OCI-LY7 (cell line): Measurements from ENCODE around the gene MAP4K5.

Source experiments
- EZH2phosphoT487 ChIP-seq: fragments of 200-600 bp; sonication (generic); IDR thresholded peaks from 2 replicates; pipeline ENCODE4 v1.6.1; 2018; ENCODE audit warnings: low read depth, borderline replicate concordance, mild to moderate bottlenecking, mixed run types, antibody characterized with exemption, low read length, moderate library complexity, mixed read lengths
- TF ChIP-seq, protein P1 (sequence below): fragments of 200-600 bp; sonication (generic); conservative IDR thresholded peaks from 2 replicates; pipeline ENCODE4 v1.5.1; 2014; ENCODE audit warnings: mild to moderate bottlenecking, antibody characterized with exemption, low read length, moderate library complexity, mixed read lengths

DNA sequence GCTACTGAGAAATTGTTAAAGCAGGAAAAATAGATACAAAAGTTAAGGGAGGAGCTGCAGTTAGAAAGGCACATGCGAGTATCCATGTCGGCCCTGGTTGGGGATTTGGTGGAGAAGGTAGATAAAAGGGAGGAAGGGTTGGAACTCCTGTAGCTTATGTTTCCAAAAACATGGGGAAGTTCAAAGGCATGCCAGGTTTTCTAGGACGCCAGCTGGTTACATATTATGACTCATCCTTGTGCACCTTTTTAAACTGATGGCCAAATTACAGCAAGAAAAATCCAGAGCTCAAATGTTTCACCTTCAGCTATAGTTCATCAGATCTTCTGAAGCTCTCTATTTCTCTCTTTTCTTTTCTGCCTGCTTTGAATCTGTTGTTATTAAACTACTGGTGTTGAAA is 13.2 kb upstream of the MAP4K5 start:
- TF ChIP-seq, protein P1, sequence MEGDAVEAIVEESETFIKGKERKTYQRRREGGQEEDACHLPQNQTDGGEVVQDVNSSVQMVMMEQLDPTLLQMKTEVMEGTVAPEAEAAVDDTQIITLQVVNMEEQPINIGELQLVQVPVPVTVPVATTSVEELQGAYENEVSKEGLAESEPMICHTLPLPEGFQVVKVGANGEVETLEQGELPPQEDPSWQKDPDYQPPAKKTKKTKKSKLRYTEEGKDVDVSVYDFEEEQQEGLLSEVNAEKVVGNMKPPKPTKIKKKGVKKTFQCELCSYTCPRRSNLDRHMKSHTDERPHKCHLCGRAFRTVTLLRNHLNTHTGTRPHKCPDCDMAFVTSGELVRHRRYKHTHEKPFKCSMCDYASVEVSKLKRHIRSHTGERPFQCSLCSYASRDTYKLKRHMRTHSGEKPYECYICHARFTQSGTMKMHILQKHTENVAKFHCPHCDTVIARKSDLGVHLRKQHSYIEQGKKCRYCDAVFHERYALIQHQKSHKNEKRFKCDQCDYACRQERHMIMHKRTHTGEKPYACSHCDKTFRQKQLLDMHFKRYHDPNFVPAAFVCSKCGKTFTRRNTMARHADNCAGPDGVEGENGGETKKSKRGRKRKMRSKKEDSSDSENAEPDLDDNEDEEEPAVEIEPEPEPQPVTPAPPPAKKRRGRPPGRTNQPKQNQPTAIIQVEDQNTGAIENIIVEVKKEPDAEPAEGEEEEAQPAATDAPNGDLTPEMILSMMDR: no peak
- no peak for TF ChIP-seq EZH2phosphoT487
